HFFc6 (cell line): ENCODE data around the gene BEND3. TPM values are rescaled to one million over a fixed set of nuclear protein-coding genes. Genes with fewer than 3 reads are reported as not detected.

Experiments used
- DNase-seq: peaks from one replicate; pipeline ENCODE4 v3.0.0-alpha.2; 2018
- H3K27ac Mint-ChIP-seq: 2 replicates; pipeline ENCODE4 v1.8.0; 2020; ENCODE audit warnings: mild to moderate bottlenecking, mixed read lengths
- H3K27me3 Mint-ChIP-seq: 2 replicates; pipeline ENCODE4 v1.8.0; 2021; ENCODE audit warnings: mild to moderate bottlenecking, moderate library complexity, mixed read lengths; ENCODE audit not compliant: insufficient read depth
- H3K36me3 Mint-ChIP-seq: 2 replicates; pipeline ENCODE4 v1.8.0; 2021; ENCODE audit warnings: low read depth, mixed read lengths
- H3K4me1 Mint-ChIP-seq: 2 replicates; pipeline ENCODE4 v1.8.0; 2020; ENCODE audit warnings: low read depth, mixed read lengths
- H3K4me3 Mint-ChIP-seq: 2 replicates; pipeline ENCODE4 v1.8.0; 2020; ENCODE audit warnings: mild to moderate bottlenecking, moderate library complexity, mixed read lengths
- H3K9me3 Mint-ChIP-seq: 2 replicates; pipeline ENCODE4 v1.8.0; 2020; ENCODE audit warnings: mild to moderate bottlenecking, mixed read lengths
- total RNA-seq, 6 experiments: library from RNA; stranded (reverse); fragmentation: NEBNext Ultra II Directional; extraction: Animal tissue kit (Norgen Biotek cat#: 25700); gene quantifications; 2 replicates in 1 of 6; 3 replicates in 5 of 6; pipeline ENCODE4 v1.2.3, GENCODE V29; 2021
- TF ChIP-seq, protein P1 (sequence below): fragments of 200-600 bp; sonication (generic); IDR thresholded peaks from 2 replicates; pipeline ENCODE4 v1.5.0; 2021; ENCODE audit warnings: antibody characterized with exemption, mild to moderate bottlenecking

BEND3 gene
- total RNA-seq, 6 experiments from 2014 or later: 1.9 to 2.3 (median 2.1) TPM

DNA sequence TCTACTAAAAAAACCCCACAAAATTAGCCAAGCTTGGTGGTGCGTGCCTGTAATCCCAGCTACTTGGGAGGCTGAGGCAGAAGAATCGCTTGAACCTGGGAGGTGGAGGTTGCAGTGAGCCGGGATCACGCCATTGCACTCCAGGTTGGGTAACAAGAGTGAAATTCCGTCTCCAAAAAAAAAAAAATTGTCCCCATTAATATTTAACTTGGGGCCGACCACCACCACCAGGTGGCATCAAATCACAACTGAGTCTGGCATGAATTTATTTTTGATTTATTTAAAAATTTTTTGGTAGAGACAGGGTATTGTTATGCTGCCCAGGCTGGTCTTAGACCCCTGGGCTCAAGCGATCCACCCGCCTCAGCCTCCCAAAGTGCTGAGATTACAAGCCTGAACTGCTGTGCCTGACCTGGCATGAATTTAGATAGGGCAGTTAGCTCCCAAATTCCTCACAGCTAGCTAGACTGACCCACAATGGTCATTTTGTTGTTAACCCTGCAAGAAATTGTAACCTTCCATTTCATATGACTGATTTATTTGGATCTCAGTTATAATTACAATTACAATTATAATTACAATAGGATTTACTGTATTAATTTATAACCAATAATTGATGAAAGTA, 17.1 kb upstream of the BEND3 start:
- peak; percentile 25 for DNase-seq
- Mint-ChIP-seq H3K4me1 (peaks cover 21% of the 10 kb centered on the region), H3K36me3 (no peaks in the 10 kb centered on the region), H3K27ac (no peak overlapping the region), H3K4me3 (no peak overlapping the region), H3K9me3 (no peaks in the 10 kb centered on the region), H3K27me3 (no peaks in the 10 kb centered on the region)
- TF ChIP-seq, protein P1, sequence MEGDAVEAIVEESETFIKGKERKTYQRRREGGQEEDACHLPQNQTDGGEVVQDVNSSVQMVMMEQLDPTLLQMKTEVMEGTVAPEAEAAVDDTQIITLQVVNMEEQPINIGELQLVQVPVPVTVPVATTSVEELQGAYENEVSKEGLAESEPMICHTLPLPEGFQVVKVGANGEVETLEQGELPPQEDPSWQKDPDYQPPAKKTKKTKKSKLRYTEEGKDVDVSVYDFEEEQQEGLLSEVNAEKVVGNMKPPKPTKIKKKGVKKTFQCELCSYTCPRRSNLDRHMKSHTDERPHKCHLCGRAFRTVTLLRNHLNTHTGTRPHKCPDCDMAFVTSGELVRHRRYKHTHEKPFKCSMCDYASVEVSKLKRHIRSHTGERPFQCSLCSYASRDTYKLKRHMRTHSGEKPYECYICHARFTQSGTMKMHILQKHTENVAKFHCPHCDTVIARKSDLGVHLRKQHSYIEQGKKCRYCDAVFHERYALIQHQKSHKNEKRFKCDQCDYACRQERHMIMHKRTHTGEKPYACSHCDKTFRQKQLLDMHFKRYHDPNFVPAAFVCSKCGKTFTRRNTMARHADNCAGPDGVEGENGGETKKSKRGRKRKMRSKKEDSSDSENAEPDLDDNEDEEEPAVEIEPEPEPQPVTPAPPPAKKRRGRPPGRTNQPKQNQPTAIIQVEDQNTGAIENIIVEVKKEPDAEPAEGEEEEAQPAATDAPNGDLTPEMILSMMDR: peak; percentile 85

- TF ChIP-seq, protein P1: no peak
- H3K27ac Mint-ChIP-seq: no peak overlapping the region
- DNase-seq: no peak
Observed at GRCh38 chr6:107129370-107129925, 14.1 kb upstream of the BEND3 start.

GRCh38 chr6:107128577-107128976, 13.3 kb upstream of the BEND3 start:
- Mint-ChIP-seq H3K4me1 (peaks cover 21% of the 10 kb centered on the region), H3K27ac (no peak overlapping the region), H3K4me3 (no peak overlapping the region), H3K27me3 (no peaks in the 10 kb centered on the region; the same call in 1 of the 2 replicates), H3K9me3 (no peaks in the 10 kb centered on the region), H3K36me3 (no peaks in the 10 kb centered on the region)
- TF ChIP-seq, protein P1: no peak
- no peak for DNase-seq

More at GRCh38 chr6:107129370-107129925, 14.1 kb upstream of the BEND3 start:
- H3K36me3 Mint-ChIP-seq: no peaks in the 10 kb centered on the region
- H3K27me3 Mint-ChIP-seq: no peaks in the 10 kb centered on the region; the same call in 1 of the 2 replicates
- no peak overlapping the region for H3K4me3 Mint-ChIP-seq
- no peaks in the 10 kb centered on the region for H3K9me3 Mint-ChIP-seq
- H3K4me1 Mint-ChIP-seq: peaks cover 21% of the 10 kb centered on the region

- peaks cover 21% of the 10 kb centered on the region for H3K4me1 Mint-ChIP-seq
- H3K9me3 Mint-ChIP-seq: no peaks in the 10 kb centered on the region
- H3K4me3 Mint-ChIP-seq: no peak overlapping the region
- H3K27me3 Mint-ChIP-seq: no peaks in the 10 kb centered on the region; the same call in 1 of the 2 replicates
- TF ChIP-seq, protein P1: no peak
- H3K36me3 Mint-ChIP-seq: no peaks in the 10 kb centered on the region
- no peak overlapping the region for H3K27ac Mint-ChIP-seq
- DNase-seq: no peak
Observed at GRCh38 chr6:107128175-107128574, 12.9 kb upstream of the BEND3 start.

- no peak overlapping the region for H3K27ac Mint-ChIP-seq
- no peaks in the 10 kb centered on the region for H3K36me3 Mint-ChIP-seq
- peaks cover 3% of the 10 kb centered on the region for H3K27me3 Mint-ChIP-seq
- DNase-seq: no peak
- TF ChIP-seq, protein P1: no peak
- peaks cover 21% of the 10 kb centered on the region for H3K4me1 Mint-ChIP-seq
- H3K4me3 Mint-ChIP-seq: no peak overlapping the region
- no peaks in the 10 kb centered on the region for H3K9me3 Mint-ChIP-seq
Observed at GRCh38 chr6:107125771-107126170, 10.5 kb upstream of the BEND3 start.
